Measurements from ENCODE around the gene GPR132. TPM values are rescaled to one million over a fixed set of nuclear protein-coding genes. Genes with fewer than 3 reads are reported as not detected.

The GPR132 gene
- total and polyA plus RNA-seq, 2 of the 13 experiments (the other 11 are each of a cell fraction or from before 2014, with no cell fraction given): not detected

DNA sequence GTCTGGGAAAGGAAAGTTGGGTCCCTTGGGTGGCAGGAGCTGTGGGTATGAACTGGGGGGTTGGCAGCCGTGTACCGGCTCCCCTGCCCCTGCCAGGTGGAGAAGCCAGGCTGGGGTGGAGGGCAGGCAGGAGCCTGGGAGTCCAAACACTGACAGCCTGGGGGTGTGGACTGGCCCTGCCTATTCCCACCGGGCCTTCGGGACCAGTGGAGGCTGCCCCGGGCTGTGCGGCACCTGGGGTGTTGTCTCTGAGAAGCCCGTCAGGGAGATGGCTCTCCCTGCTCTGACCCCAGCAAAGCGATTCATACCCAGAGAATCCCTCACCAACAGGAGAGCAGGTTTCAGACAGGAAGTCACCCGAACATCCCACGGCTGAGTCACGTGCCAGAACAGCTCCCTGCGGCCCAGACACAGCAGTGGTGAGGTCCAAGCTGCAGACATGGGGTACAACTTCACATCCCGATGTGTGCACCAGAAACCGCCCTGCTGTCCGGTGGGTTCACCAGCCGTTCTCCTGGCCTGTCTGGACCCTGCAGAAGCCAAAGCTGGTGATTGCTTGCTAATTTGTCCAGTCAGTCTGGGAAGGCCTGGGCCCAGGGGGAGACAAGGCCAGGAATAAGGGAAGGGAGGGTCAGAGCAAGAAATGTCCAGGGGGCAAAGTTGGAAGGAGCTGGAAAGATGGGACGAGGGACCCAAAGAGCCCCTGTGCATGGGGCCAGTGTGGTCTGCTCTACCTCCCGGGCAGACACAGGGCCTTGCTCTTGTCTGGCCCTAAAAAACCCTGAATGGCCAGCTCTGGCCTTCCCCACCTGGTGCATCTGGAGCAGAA lies 2.1 kb upstream of the GPR132 start:
- CTCF ChIA-PET (ENCODE audit: low intra/inter-chr PET ratio, low total read pairs): no interaction called here
- DNase-seq (ENCODE audit: low spot score) (no peak), ATAC-seq (no peak; the same call in 1 of the 3 replicates), FAIRE-seq (no peak)
- Histone ChIP-seq H3K27ac (ENCODE audit: extremely low read length, insufficient read depth, low read length) (no peak overlapping the region), H4K20me1 (ENCODE audit: insufficient read depth, low read length) (no peaks in the 10 kb centered on the region), H3K4me1 (ENCODE audit: insufficient read depth, low read length) (peaks cover 13% of the 10 kb centered on the region), H2AFZ (ENCODE audit: low read length) (no peak overlapping the region), H3K4me3 (replicated peaks in 1 of 3; ENCODE audit: insufficient read depth in 1 of 3, low read depth in 2 of 3, low read length in 3 of 3) (no peak overlapping the region), H3K79me2 (ENCODE audit: insufficient read depth, low read length) (no peaks in the 10 kb centered on the region), H3K9me3 (ENCODE audit: low read length) (no peaks in the 10 kb centered on the region), H3K27me3 (ENCODE audit: control insufficient read depth in 1 of 2, insufficient read depth in 2 of 2, low read length in 2 of 2) (peaks cover 8 to 45% of the 10 kb centered on the region in 2 experiments; a peak in 4 of 5 replicates), H3K9ac (ENCODE audit: insufficient read depth, low read depth, low read length) (no peak overlapping the region), H3K36me3 (replicated peaks in 1 of 2; ENCODE audit: control insufficient read depth in 1 of 2, insufficient read depth in 2 of 2, low read length in 2 of 2) (no peaks in the 10 kb centered on the region), H3K4me2 (ENCODE audit: low read depth, low read length) (no peak overlapping the region)
- intact Hi-C loops (cut with micrococcal nuclease; ENCODE audit: unreplicated experiment) (no loop called here), in situ Hi-C loops (cut with HindIII; ENCODE audit: extremely low pct_ligation_motif_present, low pct_unique_long_range_greater_than_20kb) (no loop called here)
- TF ChIP-seq ZNF12 (CRISPR knock-in tag; IDR thresholded peaks at IDR 0.05) (no peak), ZNF24 (IDR thresholded peaks at IDR 0.05) (no peak), PHF21A (CRISPR knock-in tag; IDR thresholded peaks at IDR 0.05) (no peak), SOX5 (CRISPR knock-in tag; IDR thresholded peaks at IDR 0.05; ENCODE audit: borderline replicate concordance) (no peak), ZNF577 (CRISPR knock-in tag; IDR thresholded peaks at IDR 0.05; ENCODE audit: borderline replicate concordance, low read depth) (no peak), BHLHE40 (IDR thresholded peaks at IDR 0.05; ENCODE audit: low read length) (peak; percentile 59)
- TF ChIP-seq, protein P1, sequence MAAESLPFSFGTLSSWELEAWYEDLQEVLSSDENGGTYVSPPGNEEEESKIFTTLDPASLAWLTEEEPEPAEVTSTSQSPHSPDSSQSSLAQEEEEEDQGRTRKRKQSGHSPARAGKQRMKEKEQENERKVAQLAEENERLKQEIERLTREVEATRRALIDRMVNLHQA (CRISPR knock-in tag; IDR thresholded peaks at IDR 0.05): no peak
- POLR2A ChIA-PET: no interaction called here
- 24% methylated on average over 8 of the region's 18 CpGs for WGBS (ENCODE audit: low lambda C conversion rate)
- BruUV-seq (replicated peaks): no TSS peak

Measured in HepG2 (cell line).